AG10803 (cell line): ENCODE results near the gene P3H4.

Experiments
- DNase-seq: peaks from one replicate; pipeline ENCODE4 v3.0.0; 2010; ENCODE audit warnings: low read depth
- H3K4me3 ChIP-seq: 2 replicates; pipeline ENCODE4 v1.5.1; 2011; ENCODE audit warnings: mild to moderate bottlenecking, low read length, control low read depth
- CTCF ChIP-seq: conservative IDR thresholded peaks from 2 replicates; pipeline ENCODE4 v1.5.1; 2011; ENCODE audit warnings: mild to moderate bottlenecking, low read length, control low read depth, inconsistent platforms

P3H4 gene

GRCh38 chr17:41813699-41814124 is 2.0 kb upstream of the P3H4 start:
- H3K4me3 ChIP-seq: peak overlapping the region; percentile 90
- no peak for DNase-seq
- no peak for TF ChIP-seq CTCF

GRCh38 chr17:41813152-41813680 is 1.5 kb upstream of the P3H4 start:
- TF ChIP-seq CTCF: no peak
- H3K4me3 ChIP-seq: peak overlapping the region; percentile 90

GRCh38 chr17:41812381-41813151 is 817 bp upstream of the P3H4 start, which contains the start of gene FKBP10:
TSS of gene FKBP10 (plus strand) at chr17:41813004. CDS start at chr17:41813035, 31 bp downstream.
- no peak for TF ChIP-seq CTCF
- H3K4me3 ChIP-seq: peak within 1 kb of the TSS; percentile 90
- peak; percentile 82 for DNase-seq

More at GRCh38 chr17:41813152-41813680, 1.5 kb upstream of the P3H4 start:
- DNase-seq: no peak

- no peak for TF ChIP-seq CTCF
- peak overlapping the region; percentile 90 for H3K4me3 ChIP-seq
- no peak for DNase-seq
These were observed 845 bp downstream of the P3H4 start for GRCh38 chr17:41810659-41811548.

GRCh38 chr17:41806685-41807445 is 4.9 kb downstream of the P3H4 start:
- no peak overlapping the region for H3K4me3 ChIP-seq
- no peak for DNase-seq
- no peak for TF ChIP-seq CTCF
